Colon (tissue), 2 donors: ENCODE measurements around the gene VSIG4.
"Not testable (repeated sequence)": the region's sequence is repeated elsewhere in the genome, so short reads cannot be mapped to it uniquely, and the experiment has no call there.

Source experiments
- FAIRE-seq: peaks from 2 replicates; lab custom pipeline; 2012; peaks lifted over from hg19 to GRCh38; lab: Jason Lieb, UNC
- donor health status: control.
- donor health status: control.

VSIG4 gene, protein sequence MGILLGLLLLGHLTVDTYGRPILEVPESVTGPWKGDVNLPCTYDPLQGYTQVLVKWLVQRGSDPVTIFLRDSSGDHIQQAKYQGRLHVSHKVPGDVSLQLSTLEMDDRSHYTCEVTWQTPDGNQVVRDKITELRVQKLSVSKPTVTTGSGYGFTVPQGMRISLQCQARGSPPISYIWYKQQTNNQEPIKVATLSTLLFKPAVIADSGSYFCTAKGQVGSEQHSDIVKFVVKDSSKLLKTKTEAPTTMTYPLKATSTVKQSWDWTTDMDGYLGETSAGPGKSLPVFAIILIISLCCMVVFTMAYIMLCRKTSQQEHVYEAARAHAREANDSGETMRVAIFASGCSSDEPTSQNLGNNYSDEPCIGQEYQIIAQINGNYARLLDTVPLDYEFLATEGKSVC

DNA sequence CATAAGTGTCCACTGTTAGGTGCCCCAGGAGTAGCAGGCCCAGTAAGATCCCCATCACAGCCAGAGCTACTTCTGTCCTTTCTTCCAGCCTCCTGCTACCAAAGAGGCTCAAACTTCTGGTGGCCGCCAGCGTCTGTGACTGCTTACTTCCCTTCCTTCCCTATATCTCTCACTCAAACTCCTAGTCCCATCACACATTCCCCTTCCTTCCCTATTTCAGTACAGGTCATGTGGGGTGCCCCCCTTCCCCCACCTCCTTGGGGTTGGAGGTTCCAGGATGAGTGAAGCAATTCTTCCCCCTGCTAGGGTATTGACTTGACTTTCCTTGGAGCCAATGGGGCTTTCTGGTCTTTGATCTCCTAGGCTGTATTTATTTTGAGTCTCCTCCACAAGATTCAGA, at the start of gene VSIG4:
Gene VSIG4, minus strand, starts transcription at position 137 of the 400 bp plus-strand sequence. Its CDS starts 82 bp downstream, at position 55.
- FAIRE-seq = no peak

DNA sequence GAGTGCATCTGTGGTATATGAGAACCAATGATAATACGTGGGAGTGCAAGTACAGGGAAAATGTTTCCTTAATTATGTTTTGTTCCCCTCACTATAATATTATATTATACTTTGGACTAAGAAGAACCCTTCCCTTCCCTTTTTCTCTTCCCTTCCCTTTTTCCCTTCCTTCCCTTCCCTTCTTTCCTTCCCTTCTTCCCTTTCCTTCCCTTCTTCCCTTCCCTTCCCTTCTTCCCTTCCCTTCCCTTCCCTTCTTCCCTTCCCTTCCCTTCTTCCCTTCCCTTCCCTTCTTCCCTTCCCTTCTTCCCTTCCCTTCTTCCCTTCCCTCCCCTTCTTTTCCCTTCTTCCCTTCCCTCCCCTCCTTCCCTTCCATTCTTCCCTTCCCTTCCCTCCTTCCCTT, 36.9 kb upstream of the VSIG4 start:
- no peak for FAIRE-seq

DNA sequence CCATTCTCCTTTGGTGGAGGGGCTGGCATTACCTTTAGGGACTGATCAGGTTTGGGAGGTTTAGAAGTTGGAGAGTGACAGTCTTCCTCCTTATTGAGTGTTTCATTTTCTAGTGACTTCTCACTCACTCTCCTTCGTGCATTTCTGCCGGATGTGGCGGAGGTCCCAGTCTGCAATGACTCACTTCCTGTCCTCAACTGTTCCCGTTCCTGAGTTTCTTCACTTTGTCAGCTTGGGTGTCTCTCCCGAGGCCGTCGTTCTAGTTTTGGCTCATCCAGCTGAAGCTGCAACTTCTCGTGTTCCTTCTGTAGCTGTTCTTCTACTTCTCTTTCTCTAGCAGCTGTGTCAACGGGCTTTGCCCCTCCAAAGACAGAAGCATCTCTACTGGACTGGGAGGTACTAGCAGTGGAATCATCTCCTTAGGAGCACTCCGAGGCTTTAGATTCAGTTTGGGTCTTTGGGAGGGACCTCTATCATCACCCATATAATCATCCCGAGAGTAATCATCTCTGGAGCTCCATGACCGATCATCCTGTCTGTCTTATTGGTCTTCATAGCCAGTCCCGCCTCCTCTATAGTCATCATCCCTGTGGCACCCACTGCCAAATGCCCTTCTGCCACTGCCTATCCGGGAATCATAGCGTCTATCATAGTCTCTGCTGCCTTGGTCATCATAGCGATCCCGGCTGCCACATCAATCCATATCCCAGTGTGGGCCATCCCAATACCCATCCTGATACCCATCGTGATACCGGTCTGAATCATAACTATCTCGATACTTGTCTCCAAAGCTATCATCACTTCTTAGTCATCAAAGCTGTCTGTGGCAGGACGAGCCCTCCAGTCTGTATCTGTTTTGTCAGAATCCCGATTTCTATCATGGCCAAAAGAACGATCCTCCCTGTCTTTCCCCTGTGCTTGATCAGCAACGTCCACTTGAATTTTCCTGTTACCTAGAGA, 35.3 kb upstream of the VSIG4 start:
- peak; percentile 36 for FAIRE-seq

DNA sequence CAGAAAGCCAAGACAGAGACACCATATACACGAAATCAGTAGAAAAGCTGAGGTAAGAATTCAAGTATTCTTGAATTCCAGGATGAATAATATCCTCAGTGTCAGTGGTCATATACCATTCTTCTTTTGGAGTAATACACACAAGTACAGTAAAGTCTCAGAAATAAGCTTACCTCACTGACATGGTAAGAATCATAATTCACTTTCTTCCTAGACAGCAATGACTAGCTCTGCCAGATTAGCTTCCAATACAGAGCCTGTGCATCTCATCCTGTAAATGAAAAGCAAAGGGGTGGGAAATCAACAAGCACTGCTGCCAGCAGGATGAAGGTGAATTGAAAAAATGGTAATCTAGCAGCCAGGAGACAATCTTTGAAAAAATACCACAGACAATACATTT, 31.2 kb upstream of the VSIG4 start:
- FAIRE-seq = no peak

DNA sequence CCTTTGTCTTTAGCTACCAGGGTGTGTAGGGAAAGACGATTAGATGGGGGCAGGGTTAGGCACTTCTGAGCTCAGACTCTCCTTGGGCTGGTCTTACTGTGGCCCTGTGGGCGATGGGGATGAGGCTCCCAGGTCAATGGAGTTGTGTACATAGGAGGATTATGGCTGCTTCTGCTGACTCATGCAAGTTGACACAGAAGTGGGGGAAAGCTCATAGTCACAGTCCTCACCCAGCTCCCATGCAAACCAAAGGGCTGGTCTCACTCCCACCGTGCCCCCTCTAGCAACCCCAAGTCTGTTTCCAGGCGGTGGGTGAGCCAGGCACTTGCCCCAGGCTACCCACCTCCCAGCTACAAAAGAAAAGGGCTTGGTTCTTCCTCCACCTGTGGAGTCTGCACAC, 24.4 kb upstream of the VSIG4 start:
- FAIRE-seq = no peak

DNA sequence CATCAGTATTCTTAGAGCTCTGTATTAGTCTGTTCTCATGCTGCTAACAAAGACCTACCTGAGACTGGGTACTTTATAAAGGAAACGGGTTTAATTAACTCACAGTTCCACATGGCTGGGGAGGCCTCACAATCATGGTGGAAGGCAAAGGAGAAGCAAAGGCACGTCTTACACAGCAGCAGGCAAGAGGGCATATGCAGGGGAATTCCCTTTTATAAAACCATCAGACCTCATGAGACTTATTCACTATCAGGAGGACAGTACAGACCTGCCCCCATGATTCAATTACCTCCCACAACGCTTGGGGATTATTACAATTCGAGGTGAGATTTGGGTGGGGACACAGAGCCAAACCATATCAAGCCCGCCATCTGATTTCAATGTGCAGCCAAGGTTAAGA, 17.1 kb upstream of the VSIG4 start:
- not testable (repeated sequence) for FAIRE-seq

DNA sequence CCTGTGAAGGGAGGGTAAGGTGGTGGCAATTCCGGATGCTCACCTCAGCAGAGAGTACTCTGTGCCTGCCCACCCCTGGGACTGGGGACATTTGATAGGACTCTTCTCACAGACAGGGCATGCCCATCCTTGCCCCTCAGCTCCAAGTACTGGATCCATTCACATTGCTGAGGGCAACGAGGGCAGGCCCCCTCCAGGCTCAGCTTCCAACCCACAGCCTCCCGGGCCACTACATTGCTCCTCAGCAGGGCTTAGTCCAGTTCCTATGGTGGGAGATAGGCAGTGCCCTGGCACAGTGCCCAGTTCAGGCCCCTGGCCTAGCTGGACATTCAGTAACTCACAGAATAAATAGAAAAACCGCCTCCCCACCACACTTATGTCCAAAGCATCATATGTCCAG, 15.1 kb upstream of the VSIG4 start:
- FAIRE-seq = no peak

DNA sequence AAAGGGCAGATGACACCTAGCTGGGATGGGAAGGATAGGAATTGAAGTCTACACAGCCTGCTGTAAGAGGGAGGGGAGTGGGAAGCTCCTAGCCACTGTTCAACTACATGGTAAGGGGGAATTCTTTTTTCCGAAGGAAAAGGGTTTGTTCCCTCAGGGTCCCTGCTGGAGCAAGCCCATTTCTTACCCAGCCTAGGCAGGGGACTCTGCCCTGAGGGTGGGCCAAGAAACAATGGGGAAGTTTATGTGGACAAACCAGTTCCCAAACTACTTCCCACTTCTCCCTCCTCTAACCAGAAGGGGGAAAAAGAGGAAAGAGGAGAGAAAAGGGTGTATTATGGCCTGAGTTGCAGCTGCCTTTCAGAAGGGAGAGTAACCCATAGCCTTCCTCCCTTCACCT, 13.5 kb upstream of the VSIG4 start:
- no peak for FAIRE-seq

DNA sequence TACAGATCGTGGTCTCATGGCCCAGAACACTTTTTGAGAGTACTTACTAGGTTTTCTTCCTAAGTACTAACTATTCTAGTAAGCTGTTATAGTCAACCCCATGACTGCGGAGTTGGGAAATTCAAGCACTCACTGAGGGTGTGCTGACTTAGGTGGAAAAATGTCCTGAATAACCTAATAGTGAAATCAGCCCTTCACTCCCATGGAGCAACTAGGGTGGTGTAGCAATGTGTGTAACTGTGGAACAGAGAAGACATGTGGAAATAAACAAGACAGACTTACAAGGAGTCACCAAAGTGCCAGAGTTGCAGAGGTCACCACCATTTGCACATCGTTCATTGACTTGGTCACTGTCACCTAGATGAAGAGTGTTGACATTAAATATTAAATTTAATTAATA, 12.1 kb upstream of the VSIG4 start:
- FAIRE-seq = no peak

DNA sequence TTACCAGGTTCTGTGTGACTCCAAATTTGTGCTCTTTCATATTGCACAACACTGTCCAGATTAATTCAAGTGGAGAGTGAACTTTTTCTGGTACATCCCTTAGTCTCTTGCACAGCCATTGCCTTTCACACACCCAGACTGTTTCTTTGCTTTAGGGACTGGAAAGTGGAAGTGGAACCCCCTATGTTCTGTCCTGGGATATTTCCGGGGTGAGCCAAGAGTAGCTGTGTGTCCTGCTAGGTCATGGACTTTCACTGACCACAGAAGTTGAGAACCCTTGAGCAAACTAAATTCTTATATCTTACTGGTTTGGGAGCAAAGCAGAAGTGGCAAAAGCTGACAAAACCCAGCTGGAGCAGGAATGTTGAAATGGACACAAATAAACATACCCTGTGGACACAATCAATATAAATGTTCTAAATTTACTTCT, 10.3 kb upstream of the VSIG4 start:
- no peak for FAIRE-seq

DNA sequence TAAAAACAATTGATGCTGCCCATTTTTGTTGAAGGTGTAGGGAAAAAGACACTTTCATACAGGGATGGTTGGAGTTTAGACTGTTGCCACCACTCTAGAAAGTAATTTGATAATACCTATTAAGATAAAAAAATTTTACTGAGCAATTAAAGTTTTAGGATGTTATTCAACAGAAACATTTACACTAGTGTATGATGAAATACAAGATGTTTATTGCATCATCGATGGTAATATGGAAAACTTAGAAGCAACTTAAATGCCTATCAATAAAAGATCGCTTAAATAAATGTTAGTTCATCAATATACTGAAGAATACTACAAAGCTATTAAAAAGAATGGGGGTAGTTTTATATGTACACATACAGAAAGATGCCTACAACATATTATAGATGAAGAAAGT, 9.2 kb upstream of the VSIG4 start:
- FAIRE-seq = no peak

DNA sequence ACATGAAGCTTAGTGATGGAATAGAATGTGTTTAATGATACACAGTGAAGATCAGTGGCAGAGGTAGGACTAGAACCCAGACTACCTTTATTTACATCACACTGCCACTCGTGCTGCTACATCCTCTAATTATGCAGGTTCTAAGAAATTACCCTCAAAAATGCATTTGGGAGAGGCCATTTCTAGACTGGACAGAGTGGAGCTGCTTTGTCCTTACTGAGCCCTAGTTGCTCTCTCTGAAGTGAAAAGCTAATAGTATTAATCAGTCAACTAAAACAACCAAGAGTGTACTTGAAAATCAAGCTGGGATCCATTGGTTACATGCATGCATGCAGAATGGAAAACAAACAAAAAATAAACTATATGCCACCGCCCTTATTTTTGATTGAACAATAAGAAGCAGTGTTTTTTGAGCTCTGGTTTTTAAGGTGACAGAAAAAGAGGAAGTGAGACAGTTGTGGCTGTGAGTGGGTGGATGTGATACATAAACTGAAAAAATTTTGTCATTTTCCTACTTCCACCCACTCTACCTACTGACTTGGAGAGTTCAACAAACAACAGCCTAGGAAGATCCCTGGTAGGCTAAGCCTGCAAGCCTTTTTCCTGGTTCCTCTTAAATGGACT, 6.8 kb upstream of the VSIG4 start:
- peak; percentile 31 for FAIRE-seq

DNA sequence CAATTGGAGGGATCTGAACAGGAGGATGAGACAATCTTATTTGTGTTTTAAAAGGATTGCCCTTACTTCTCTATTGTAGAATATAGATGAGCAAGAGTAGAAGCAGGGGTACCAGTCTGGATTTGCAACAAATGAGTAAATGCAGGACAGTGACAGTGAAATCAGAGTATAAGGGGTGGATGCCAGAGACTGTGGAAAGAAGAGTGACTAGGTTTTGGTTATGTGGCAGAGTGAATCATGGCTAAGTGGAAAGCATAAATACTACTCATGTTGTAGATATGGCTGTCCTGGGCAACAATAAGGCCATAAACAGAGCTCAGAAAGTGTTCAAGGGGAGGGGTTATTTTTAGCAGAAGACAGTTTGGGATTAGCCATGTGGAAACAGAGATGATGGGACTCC, 6.0 kb upstream of the VSIG4 start:
- FAIRE-seq = no peak

DNA sequence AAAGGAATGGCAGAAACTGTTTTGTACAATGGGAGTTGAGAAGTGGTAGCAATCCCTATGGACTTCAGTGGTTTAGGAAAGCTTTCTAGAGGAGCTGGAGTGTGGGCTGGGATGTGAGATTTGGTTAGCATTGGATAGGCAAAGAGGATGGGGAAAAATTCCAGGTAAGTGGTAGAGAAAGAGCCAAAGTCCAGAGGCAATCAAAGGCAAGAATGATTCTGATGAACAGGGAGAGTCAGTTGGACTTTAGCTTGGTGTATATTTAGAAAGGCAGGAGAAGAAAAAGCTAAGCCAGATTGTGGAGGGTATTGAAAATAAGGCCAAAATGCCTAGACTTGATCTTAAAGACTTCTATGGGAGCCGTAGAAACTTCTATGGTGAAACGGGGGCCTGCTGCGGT, 3.7 kb upstream of the VSIG4 start:
- no peak for FAIRE-seq

DNA sequence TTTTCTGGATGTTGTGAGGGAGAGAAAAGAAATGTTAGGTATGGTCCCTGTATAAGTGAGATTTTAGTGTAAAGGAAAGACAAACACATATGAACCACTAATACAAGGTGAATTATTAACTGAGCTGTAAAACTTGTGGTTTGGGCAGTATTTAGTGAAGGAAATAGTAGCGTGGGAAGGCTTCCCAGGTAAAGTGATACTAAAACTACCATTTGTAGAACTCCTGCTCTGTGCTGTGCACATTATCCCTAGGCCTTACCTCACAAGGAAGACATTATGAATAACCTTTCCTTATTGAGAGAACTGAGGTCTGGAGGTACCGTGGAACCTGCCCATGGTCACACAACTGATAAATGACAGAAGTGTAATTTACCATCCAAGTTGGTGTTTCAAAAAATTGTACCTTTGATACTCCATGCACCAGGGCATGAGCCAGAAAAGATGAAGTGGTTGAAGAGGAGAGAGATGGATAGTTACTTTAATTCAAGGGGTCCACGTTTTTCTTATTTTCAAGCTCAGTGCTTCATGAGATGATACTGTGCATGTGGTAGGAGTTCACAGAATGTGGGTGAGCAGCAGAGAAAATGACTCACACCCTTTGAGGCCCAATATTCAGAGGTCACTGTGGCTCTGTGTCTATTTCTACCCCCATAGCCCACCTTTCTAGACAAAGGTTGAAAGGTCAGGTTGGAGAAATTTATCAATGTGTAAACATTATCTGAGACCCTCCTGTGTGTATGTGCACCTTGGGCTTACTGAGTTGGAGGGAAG, 2.6 kb upstream of the VSIG4 start:
- FAIRE-seq = peak; percentile 74

DNA sequence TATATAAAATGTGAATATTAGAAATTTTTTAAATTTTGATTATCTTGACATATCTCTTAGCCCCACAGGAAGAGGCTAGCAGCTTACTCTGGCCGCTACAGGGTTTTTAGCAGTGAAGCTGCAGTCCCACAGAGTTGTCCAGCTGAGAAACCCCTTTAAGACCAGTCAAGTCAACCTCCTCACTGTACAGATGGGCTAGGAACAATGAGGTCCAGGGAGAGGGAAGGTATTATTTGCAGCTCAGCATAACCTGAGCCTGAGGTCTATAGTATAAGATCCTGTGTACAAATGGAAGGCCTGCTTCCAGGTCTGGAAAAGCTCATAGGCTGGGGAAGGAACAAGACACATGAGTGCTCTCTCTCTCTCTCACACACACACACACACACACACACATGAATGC, 1.8 kb downstream of the VSIG4 start:
- FAIRE-seq = no peak

DNA sequence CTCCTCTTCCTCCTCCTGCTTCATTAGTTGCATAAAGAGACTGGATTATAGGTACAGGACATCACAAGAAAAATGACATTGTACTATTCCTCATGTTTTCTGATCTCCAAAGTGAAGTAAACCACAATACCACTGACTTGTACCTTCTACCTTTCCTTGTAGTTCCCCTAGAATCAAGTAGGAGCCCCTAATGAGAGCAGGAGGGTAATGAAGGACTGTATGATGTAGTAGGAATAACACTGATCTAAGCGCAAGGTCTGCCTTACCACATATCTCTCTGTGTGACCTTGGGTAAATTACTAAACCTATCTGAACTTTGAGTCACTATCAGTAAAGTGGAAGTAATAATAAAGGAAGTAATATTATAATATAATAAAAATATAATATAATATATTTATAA, 3.6 kb downstream of the VSIG4 start:
- no peak for FAIRE-seq

DNA sequence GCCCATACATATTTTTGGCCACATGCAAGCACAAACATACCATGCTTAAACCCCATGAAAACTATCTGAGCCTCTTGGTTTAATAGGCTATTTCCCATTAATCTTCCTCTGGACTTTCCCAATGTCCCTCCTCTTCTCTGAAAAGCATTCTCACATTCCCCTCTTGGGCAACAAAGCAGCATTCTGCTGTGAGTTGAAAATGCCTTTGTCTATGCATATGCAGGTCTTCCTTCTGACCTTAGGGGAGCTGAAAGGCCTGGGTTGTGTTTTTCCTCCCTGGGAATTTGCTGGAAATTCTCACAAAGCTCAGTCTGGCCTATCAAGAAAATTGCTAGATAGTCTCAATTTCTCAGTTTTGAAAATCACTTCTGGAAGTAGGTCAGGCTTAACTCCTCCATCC, 4.2 kb downstream of the VSIG4 start:
- FAIRE-seq = no peak

DNA sequence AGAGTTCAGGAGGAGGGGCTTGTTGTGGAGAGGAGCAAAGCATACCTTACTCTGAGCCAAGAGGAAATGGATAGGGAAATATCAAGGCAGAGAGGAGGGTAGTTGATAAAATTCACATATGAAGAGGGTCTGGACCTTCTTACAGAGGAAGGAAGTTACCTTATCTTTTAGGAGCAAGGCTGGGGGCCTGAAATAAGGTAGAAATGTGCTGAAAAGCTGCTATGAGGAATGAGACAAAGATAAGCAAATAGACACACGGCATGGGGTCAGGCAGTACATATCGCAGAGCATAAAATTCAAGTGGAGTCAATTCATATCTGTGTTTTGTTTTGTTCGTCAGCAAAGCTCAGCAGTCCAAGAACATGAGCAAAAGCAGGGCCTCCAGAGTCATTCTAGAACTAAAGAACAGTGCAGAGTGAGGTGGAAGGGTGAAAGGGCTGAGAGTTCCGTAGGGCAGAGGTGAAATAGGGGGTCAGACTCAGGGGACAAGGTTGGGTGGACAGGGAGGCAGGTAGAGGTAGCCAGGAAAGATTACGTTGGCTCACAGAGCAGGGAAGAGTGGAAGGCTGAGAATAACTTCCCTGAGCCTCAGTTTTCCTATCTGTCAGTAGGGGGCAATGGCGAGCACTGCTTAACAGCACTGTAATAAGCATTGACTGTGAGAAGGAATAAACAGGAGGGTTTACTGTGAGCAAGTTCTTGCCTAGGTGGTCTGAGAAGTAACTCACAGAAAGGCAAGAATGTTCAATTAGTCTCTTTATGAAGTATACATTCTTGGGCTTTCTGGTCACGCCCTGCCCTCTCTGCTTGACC, 9.2 kb downstream of the VSIG4 start:
- no peak for FAIRE-seq

DNA sequence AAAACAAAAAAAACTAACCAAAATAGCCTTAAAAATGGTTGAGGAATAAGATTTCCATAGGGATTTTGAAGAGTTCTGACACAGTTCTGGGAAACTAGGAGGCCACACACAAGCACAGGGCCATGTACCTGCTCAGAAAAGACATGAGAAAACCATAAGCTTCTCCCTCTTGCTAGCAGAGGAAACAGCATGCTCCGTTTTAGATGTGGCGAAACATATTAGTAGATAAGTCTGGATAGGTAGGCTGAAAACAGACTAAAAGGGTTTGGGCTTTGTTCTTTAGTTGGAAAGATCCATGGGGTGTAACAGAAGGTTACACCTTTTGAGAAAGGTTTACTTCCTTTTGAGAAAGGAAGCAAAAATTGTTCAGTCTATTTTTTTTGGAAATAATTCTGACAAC, 10.9 kb downstream of the VSIG4 start:
- no peak for FAIRE-seq

DNA sequence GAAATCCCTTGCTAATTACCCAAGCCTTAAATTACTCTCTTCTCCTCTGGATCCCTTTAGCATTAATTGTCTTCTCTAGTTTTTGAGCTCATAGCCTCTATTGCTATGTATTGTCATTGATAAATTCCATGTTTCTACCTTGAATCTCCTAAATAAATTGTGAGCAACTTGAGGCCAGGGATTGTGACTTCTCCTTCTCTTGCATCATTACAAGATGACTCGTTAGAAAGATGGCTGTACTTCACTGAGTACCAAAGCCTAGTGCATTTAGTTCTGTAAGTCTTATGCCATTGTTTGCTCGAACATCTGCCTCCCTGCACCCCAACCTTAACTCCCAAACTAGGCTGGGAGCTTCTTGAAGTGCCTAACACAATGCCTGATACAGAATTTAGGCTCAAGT, 15.3 kb downstream of the VSIG4 start:
- FAIRE-seq = no peak
